Lower leg skin (tissue), 4 donors: ENCODE measurements around the gene MBD3. TPM values are rescaled to one million over a fixed set of nuclear protein-coding genes. Genes with fewer than 3 reads are reported as not detected.
"Not testable (repeated sequence)": the region's sequence is repeated elsewhere in the genome, so short reads cannot be mapped to it uniquely, and the experiment has no call there.

Experiments used
- DNase-seq, 2 donors: peaks; one replicate each; pipeline ENCODE4 v3.0.0-alpha.2; 2019; ENCODE audit warnings: low spot score in 2 of 2
- H3K4me3 ChIP-seq: fragments of 200-600 bp; sonication (generic); 2 replicates; pipeline ENCODE4 v1.5.1; 2017; ENCODE audit warnings: mild to moderate bottlenecking, low read depth; ENCODE audit not compliant: poor library complexity, severe bottlenecking
- CTCF ChIP-seq, 3 donors: fragments of 450-650 bp; IDR thresholded peaks; one replicate each; pipeline ENCODE4 v1.5.1; 2016; ENCODE audit warnings: antibody characterized with exemption in 3 of 3, mild to moderate bottlenecking in 3 of 3, moderate library complexity in 2 of 3
- POLR2A ChIP-seq, 2 donors: fragments of 450-650 bp; IDR thresholded peaks; one replicate each; pipeline ENCODE4 v1.6.1; 2016 to 2017; ENCODE audit warnings: antibody characterized with exemption in 2 of 2, mild to moderate bottlenecking in 1 of 2, moderate library complexity in 1 of 2
- WGBS, 2 donors: methylation state at CpG; one replicate each; pipeline ENCODE4 v1.1.5; 2018; 5-methylcytosine and 5-hydroxymethylcytosine counted together
- intact Hi-C: fragments of 100-400 bp; cut with DNase I; formaldehyde crosslinking; loops from one replicate; pipeline ENCODE4 v1.15.0; 2023; ENCODE audit warnings: low total_unique reads
- total RNA-seq, 4 donors: library from RNA; depleted of rRNA; stranded (reverse); fragments of >200 nt; gene quantifications; one replicate each; pipeline ENCODE4 v1.1.0, GENCODE V29; 2016

The MBD3 gene, protein sequence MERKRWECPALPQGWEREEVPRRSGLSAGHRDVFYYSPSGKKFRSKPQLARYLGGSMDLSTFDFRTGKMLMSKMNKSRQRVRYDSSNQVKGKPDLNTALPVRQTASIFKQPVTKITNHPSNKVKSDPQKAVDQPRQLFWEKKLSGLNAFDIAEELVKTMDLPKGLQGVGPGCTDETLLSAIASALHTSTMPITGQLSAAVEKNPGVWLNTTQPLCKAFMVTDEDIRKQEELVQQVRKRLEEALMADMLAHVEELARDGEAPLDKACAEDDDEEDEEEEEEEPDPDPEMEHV
- 10 to 100 TPM; 51.7 to 85.7 (median 79.3) TPM for total RNA-seq

GRCh38 chr19:1592755-1593500 is at the start of gene MBD3:
Gene MBD3 (minus strand): TSS chr19:1592865. CDS start chr19:1592631, 234 bp downstream.
- H3K4me3 ChIP-seq, result peak within 1 kb of the TSS; percentile 86
- intact Hi-C loops, result no loop called here
- WGBS, 2 donors, result 3% methylated on average over 19 to 50 of the region's 68 CpGs
- no peak for TF ChIP-seq POLR2A (IDR thresholded peaks at IDR 0.05)
- no peak for TF ChIP-seq CTCF (IDR thresholded peaks at IDR 0.05)
- DNase-seq, result peak; percentile 85 to 97

- WGBS, 2 donors, result 82 to 89% methylated on average over 10 of the region's 10 CpGs
- DNase-seq, intact Hi-C loops, H3K4me3 ChIP-seq: not testable (repeated sequence)
Observed at GRCh38 chr19:1640893-1641448, 48.3 kb upstream of the MBD3 start.

GRCh38 chr19:1636325-1637236 is 43.9 kb upstream of the MBD3 start:
- no peak overlapping the region for H3K4me3 ChIP-seq
- TF ChIP-seq CTCF (IDR thresholded peaks at IDR 0.05) (no peak), POLR2A (IDR thresholded peaks at IDR 0.05) (no peak)
- 96 to 97% methylated on average over 32 to 34 of the region's 34 CpGs for WGBS, 2 donors

GRCh38 chr19:1634938-1635243 is 42.2 kb upstream of the MBD3 start:
- 93 to 97% methylated on average over 5 of the region's 5 CpGs for WGBS, 2 donors
- TF ChIP-seq CTCF (IDR thresholded peaks at IDR 0.05), result no peak
- no peak for TF ChIP-seq POLR2A (IDR thresholded peaks at IDR 0.05)

More at GRCh38 chr19:1636325-1637236, 43.9 kb upstream of the MBD3 start:
- intact Hi-C loops, result no loop called here
- no peak for DNase-seq

GRCh38 chr19:1634242-1634937 is 41.7 kb upstream of the MBD3 start:
- no peak overlapping the region for H3K4me3 ChIP-seq
- TF ChIP-seq CTCF (IDR thresholded peaks at IDR 0.05) (no peak), POLR2A (IDR thresholded peaks at IDR 0.05) (no peak)
- intact Hi-C loops, result no loop called here
- WGBS, 2 donors, result 94 to 95% methylated on average over 18 to 19 of the region's 19 CpGs
- no peak for DNase-seq

More at GRCh38 chr19:1634938-1635243, 42.2 kb upstream of the MBD3 start:
- DNase-seq, result no peak
- intact Hi-C loops, result no loop called here
- H3K4me3 ChIP-seq, result no peak overlapping the region
